GM21381 (cell line): ENCODE results near the gene KIAA1328.
"Not testable (repeated sequence)": the region's sequence is repeated elsewhere in the genome, so short reads cannot be mapped to it uniquely, and the experiment has no call there.

ENCODE experiments used
- ATAC-seq: cut with Tn5 transposase; IDR thresholded peaks from one replicate; pipeline ENCODE4 v1.9.1; 2021; ENCODE audit warnings: mild to moderate bottlenecking, moderate library complexity; ENCODE audit not compliant: unreplicated experiment

The KIAA1328 gene

GRCh38 chr18:36828630-36829361 is at the start of gene KIAA1328, which contains the start of gene TPGS2:
TSS of gene KIAA1328 (plus strand) at chr18:36829127. CDS start at chr18:36829139, 12 bp downstream.
TSS of gene TPGS2 (minus strand) at chr18:36829002. CDS start at chr18:36828767, 235 bp downstream.
- peak; percentile 92 for ATAC-seq

DNA sequence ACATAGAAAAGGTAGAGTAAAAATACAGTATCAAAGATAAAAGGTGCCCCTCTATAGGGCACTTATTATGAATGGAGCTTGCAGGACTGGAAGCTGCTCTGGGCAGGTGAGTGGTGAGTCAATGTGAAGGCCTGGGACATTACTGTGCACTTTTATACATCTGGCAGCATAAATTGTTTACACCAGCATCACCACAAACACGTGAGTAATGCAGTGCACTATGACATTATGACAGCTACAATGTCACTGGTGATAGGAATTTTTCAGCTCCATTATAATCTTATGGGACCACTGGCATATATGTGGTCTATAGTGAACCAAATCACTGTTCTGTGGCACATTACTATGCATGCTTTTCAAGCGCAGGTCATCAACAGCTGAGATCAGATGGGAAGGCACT is 48.2 kb upstream of the KIAA1328 start:
- ATAC-seq, result no peak

DNA sequence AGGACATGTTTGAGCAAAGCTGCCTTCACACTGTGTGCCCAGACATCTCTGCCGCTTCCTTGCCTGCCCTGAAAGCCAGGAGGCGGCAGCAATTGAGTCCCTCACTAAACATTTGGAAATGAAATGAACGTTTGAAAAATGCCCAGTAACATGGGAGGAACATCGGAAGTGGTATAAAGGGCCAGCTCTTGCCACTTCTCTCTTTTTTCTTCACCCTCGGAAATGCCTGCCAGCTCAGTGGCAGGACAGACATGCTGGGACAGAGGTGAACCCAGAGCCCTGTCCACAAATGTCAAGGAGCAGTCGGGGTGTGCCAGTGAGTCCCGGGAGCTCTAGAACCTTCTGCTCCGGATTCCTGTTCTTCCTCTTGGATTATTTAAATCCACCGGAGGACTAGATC is 46.2 kb upstream of the KIAA1328 start:
- no peak for ATAC-seq

DNA sequence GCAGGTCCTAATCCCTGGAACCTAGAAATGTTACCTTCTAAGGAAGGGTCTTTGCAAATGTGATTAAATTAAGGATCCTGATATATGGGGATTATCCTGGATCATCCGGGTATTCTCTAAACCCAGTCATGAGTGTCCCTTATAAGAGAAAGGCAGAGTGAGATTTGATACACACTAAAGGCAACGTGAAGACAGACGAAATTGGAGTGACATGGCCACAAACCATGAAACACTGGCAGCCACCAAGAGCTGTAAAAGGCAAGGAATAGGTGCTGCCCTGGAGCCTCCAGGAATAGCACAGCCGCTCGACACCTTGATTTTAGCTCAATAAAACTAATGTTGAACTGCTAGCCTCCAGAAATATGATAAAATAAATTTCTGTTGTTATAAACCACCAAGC is 45.1 kb upstream of the KIAA1328 start:
- no peak for ATAC-seq

- ATAC-seq, result no peak
Measured at GRCh38 chr18:36786686-36787085, 42.2 kb upstream of the KIAA1328 start.

- ATAC-seq, result no peak
Measured at GRCh38 chr18:36792634-36793283, 36.2 kb upstream of the KIAA1328 start.

DNA sequence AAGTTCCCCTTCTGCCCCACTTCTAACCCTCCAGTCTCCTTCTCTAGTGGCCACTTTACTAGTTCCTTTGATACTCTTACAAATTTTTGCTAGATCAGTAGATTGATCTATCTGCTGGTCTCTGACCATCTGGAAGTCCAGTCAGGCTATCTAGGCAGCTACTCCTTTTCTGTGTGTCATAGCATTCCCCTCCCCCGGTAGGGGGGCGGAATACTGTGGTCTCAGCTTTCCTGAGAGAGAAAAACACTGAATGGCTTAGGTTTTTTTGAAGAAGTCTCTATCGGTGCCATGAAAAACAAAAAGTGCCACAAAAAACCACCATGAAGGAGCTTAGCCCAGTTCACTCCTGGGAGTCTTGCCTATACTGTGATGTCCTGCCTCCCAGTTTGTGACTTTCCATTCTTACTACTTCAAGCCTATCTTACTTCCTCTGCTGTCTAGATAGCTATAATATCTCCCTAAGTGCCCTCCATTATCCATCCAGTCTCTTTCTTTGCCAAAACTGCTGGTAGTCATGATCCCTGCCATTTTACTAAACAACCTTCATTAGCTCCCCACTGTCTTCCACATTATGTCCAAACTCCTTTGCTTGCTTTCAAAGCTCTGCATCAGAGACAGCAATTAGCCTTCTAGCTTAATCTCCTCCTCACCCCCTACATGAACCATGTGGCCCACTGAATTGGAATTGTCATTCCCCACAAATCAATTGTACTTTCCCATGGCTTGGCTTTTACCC is 30.0 kb upstream of the KIAA1328 start:
- ATAC-seq, result no peak

DNA sequence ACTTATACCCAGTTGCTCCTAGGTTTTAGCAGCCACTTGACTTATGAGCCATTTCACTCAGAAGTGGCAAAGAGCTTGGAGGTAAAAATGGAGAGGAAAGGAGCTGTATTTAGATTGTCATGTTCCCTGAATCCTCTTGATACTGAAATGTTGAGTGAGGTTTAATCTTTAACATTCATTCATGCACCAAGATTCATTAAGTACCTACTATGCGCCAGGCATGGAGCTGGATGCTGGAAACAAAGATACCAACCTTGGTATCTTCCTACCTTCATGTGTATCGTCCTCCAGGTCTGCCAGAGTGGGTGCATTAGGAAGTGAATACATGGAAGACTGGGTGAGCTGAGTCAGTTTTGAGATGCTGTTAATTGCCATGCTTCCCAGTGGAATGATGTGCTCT is 23.8 kb upstream of the KIAA1328 start:
- no peak for ATAC-seq

- ATAC-seq, result no peak
Measured at GRCh38 chr18:36808681-36809080, 20.2 kb upstream of the KIAA1328 start.

GRCh38 chr18:36809590-36810381 is 19.1 kb upstream of the KIAA1328 start:
- ATAC-seq, result peak; percentile 95

DNA sequence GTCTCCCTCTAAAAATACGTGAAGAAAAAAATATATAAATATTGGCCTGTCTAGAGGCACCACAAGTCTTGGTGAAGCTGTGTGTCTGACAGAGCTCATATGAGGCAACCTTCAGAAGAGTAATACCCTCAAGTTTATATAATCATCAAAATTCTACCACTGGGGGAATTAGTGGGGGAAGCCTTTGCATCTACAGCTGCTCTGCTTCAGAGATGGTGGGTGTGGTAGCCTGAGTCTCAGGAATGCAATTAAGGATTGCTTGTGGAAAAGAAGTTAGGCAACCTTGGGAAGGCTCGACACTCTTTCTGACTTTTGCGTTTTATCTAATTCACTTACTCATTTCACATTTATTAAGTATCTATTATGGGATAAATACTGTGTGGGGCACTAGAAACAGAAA is 17.5 kb upstream of the KIAA1328 start:
- no peak for ATAC-seq

- no peak for ATAC-seq
Measured at GRCh38 chr18:36811955-36812354, 17.0 kb upstream of the KIAA1328 start.

DNA sequence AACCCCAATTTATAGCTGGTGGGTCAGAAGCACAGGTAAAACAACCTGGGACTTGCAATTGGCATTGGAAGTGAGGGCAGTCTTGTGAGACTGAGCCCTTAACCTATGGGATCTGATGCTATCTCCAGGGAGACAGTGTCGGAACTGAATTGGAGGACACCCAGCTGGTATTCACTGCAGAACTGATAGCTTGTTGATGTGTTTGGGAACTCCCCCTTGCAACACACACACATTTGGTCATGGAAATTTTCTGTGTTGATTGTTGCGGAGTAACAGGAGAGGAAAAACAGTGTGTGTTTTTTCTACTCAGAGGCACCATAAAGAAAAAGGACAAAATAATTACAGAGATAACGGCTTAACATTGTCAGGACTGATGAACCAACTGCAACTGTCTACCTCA is 16.2 kb upstream of the KIAA1328 start:
- no peak for ATAC-seq

GRCh38 chr18:36813101-36813775 is 15.7 kb upstream of the KIAA1328 start:
- ATAC-seq, result no peak

DNA sequence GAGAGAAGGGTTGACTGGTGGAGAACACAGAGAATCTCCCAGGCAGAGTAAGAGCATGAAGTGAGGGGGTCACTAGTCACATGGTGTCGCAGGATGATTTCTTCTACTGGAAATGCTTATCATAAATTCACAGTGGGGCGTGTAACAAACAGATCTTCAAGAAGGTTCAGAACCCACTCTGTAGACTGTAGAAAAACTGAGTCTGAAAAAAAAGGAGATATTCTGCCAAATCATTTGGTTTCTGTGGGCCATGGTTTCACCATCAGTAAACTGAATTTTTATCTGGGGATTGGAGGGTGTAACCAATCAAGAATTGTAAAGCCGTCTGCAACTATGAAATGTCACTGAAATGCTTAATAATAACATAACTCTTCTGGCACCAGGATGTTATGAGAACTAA is 15.1 kb upstream of the KIAA1328 start:
- ATAC-seq, result no peak

- ATAC-seq, result no peak
Measured at GRCh38 chr18:36814994-36815393, 13.9 kb upstream of the KIAA1328 start.

DNA sequence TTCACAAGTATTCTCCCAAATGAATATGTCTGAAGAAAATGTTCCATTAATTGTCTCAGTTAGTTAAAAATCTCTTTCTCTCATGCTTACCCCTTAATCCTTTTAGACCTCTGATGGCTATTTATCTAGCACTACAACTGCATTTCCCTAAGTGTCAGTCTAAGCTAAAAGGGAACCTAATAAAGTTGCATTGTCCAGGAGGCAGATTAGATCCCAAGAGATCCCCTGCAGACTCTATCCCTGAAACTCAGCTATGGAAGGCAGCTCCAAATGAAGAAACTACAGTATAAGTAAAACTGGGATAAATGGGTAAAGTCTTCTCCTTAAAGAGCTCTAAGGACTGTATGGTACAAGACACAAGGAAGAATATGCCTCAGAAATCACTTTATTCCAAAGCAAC is 12.8 kb upstream of the KIAA1328 start:
- ATAC-seq, result not testable (repeated sequence)

GRCh38 chr18:36817039-36817438 is 11.9 kb upstream of the KIAA1328 start:
- no peak for ATAC-seq

- ATAC-seq, result no peak
Measured at GRCh38 chr18:36818652-36819051, 10.3 kb upstream of the KIAA1328 start.

DNA sequence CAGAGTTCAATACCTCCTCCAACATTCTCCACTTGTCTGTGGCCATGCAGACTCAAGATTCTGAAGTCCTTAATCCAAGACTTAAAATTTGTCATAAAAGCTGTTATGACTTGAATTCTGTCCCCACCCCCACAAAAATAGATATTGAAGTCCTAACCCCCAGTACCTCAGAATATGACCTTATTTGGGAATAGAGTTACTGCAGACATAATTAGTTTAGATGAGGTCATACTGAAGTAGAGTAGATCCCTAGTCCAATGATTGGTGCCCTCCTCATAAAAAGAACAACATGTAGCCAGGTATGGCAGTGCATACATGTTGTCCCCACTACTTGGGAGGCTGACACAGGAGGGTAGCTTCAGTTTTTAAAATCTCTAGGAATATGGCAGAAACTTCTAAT is 9.3 kb upstream of the KIAA1328 start:
- ATAC-seq, result no peak
